HS-5 (cell line): ENCODE data around the gene CNTN2.

Source experiments
- DNase-seq: peaks from one replicate; pipeline ENCODE4 v3.0.0-alpha.2; 2012; ENCODE audit warnings: low read depth

The CNTN2 gene

GRCh38 chr1:205127646-205128045 lies 84.6 kb downstream of the CNTN2 start:
- DNase-seq = no peak
